Measurements from ENCODE around the gene DOCK10. TPM values are rescaled to one million over a fixed set of nuclear protein-coding genes. Genes with fewer than 3 reads are reported as not detected.

DOCK10 gene
- polyA plus RNA-seq, 1 experiment, result 53.0 TPM

- no peak for DNase-seq (ENCODE audit: low read depth, low spot score)
- TF ChIP-seq, protein P1, sequence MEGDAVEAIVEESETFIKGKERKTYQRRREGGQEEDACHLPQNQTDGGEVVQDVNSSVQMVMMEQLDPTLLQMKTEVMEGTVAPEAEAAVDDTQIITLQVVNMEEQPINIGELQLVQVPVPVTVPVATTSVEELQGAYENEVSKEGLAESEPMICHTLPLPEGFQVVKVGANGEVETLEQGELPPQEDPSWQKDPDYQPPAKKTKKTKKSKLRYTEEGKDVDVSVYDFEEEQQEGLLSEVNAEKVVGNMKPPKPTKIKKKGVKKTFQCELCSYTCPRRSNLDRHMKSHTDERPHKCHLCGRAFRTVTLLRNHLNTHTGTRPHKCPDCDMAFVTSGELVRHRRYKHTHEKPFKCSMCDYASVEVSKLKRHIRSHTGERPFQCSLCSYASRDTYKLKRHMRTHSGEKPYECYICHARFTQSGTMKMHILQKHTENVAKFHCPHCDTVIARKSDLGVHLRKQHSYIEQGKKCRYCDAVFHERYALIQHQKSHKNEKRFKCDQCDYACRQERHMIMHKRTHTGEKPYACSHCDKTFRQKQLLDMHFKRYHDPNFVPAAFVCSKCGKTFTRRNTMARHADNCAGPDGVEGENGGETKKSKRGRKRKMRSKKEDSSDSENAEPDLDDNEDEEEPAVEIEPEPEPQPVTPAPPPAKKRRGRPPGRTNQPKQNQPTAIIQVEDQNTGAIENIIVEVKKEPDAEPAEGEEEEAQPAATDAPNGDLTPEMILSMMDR (IDR thresholded peaks at IDR 0.05; ENCODE audit: low read depth, low read length), result no peak
- H3K4me3 ChIP-seq (ENCODE audit: low read depth, low read length), result peak overlapping the region; percentile 78
- CTCF ChIA-PET, result interaction anchor here (0.6 to 1.3 kb wide), 2 partner anchors 42 to 619 kb away, joined by 5 to 7 read pairs; no protein-coding TSS in a partner anchor
- H3K27ac ChIP-seq (ENCODE audit: low read depth, low read length), result peak overlapping the region; percentile 63
- no peaks in the 10 kb centered on the region; the same call in 1 of the 2 replicates for H3K9me3 ChIP-seq (ENCODE audit: control insufficient read depth, insufficient read depth, low read length)
- POLR2A ChIA-PET, result interaction anchor here (0.6 kb wide), 2 partner anchors 44 to 239 kb away, joined by 3 read pairs; no protein-coding TSS in a partner anchor
- no peaks in the 10 kb centered on the region for H3K27me3 ChIP-seq (ENCODE audit: control insufficient read depth, insufficient read depth, low read length)
These were observed 516 bp upstream of the DOCK10 start for GRCh38 chr2:225042800-225043167.

- H3K27me3 ChIP-seq (ENCODE audit: control insufficient read depth, insufficient read depth, low read length), result no peaks in the 10 kb centered on the region
- ChIA-PET POLR2A (no interaction called here), CTCF (no interaction called here)
- TF ChIP-seq, protein P1 (IDR thresholded peaks at IDR 0.05; ENCODE audit: low read depth, low read length), result no peak
- peak overlapping the region; percentile 78 for H3K4me3 ChIP-seq (ENCODE audit: low read depth, low read length)
- H3K27ac ChIP-seq (ENCODE audit: low read depth, low read length), result peak overlapping the region; percentile 58
- no peak for DNase-seq (ENCODE audit: low read depth, low spot score)
- no peaks in the 10 kb centered on the region; the same call in 1 of the 2 replicates for H3K9me3 ChIP-seq (ENCODE audit: control insufficient read depth, insufficient read depth, low read length)
These were observed 939 bp downstream of the DOCK10 start for GRCh38 chr2:225041207-225041850.

DNA sequence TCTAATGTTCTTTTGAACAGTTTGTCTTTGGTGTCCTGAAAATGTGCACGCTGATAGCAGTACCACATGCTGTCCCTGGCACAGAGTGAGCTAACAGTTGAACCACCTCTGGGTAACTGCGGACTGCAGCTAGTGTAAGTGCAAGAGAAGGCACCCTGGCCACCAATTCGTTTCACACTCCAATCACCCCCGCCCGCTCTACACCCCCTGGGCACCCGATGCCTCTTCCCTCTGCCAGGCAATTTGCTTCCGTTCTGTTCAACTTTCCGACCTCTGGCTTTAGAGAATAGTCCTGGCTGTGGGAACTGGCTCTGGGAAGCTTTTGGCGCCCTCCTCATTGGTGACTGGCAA lies 1.4 kb downstream of the DOCK10 start:
- Histone ChIP-seq H3K4me3 (ENCODE audit: low read depth, low read length) (peak overlapping the region; percentile 78), H3K9me3 (ENCODE audit: control insufficient read depth, insufficient read depth, low read length) (no peaks in the 10 kb centered on the region; the same call in 1 of the 2 replicates), H3K27me3 (ENCODE audit: control insufficient read depth, insufficient read depth, low read length) (no peaks in the 10 kb centered on the region), H3K27ac (ENCODE audit: low read depth, low read length) (no peak overlapping the region)
- no peak for DNase-seq (ENCODE audit: low read depth, low spot score)
- TF ChIP-seq, protein P1 (IDR thresholded peaks at IDR 0.05; ENCODE audit: low read depth, low read length), result no peak
- ChIA-PET POLR2A (no interaction called here), CTCF (no interaction called here)

GRCh38 chr2:225040142-225040541 lies 2.1 kb downstream of the DOCK10 start:
- ChIA-PET CTCF (interaction anchor here (0.6 kb wide), 1 partner anchor 83 kb away, joined by 4 read pairs; no protein-coding TSS in a partner anchor), POLR2A (no interaction called here)
- TF ChIP-seq, protein P1 (IDR thresholded peaks at IDR 0.05; ENCODE audit: low read depth, low read length), result no peak

DNA sequence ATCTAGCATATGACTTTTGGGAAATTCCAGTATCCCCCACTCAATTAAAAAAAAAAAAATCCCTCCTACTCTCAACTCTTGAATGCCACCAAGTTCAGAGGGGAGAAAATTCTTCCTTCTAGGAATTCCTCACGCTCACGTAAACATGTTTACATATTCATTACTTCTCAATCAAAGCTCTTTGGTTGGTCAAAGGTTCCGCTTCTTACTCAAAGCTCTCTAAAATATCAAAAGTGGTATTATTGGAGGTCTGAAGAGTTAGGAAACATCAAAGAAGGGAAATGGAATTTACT lies 4.1 kb downstream of the DOCK10 start:
- CTCF ChIA-PET, result interaction anchor here (0.7 kb wide), 2 partner anchors 15 to 132 kb away, joined by 3 read pairs; no protein-coding TSS in a partner anchor
- no peak overlapping the region for H3K4me3 ChIP-seq (ENCODE audit: low read depth, low read length)
- POLR2A ChIA-PET, result no interaction called here

More at GRCh38 chr2:225040142-225040541, 2.1 kb downstream of the DOCK10 start:
- DNase-seq (ENCODE audit: low read depth, low spot score), result no peak
- H3K9me3 ChIP-seq (ENCODE audit: control insufficient read depth, insufficient read depth, low read length), result no peaks in the 10 kb centered on the region; the same call in 1 of the 2 replicates
- no peaks in the 10 kb centered on the region for H3K27me3 ChIP-seq (ENCODE audit: control insufficient read depth, insufficient read depth, low read length)
- no peak overlapping the region for H3K27ac ChIP-seq (ENCODE audit: low read depth, low read length)
- peak overlapping the region; percentile 78 for H3K4me3 ChIP-seq (ENCODE audit: low read depth, low read length)

More for the DNA sequence above, 4.1 kb downstream of the DOCK10 start:
- no peak for DNase-seq (ENCODE audit: low read depth, low spot score)
- Histone ChIP-seq H3K27me3 (ENCODE audit: control insufficient read depth, insufficient read depth, low read length) (no peaks in the 10 kb centered on the region), H3K9me3 (ENCODE audit: control insufficient read depth, insufficient read depth, low read length) (no peaks in the 10 kb centered on the region; the same call in 1 of the 2 replicates), H3K27ac (ENCODE audit: low read depth, low read length) (no peak overlapping the region)
- TF ChIP-seq, protein P1 (IDR thresholded peaks at IDR 0.05; ENCODE audit: low read depth, low read length), result no peak
